GM03348 (cell line): ENCODE data around the gene RPAP3.
"Not testable (repeated sequence)": the region's sequence is repeated elsewhere in the genome, so short reads cannot be mapped to it uniquely, and the experiment has no call there.

Experiments used
- DNase-seq: peaks from one replicate; pipeline ENCODE4 v3.0.0; 2012; ENCODE audit warnings: low spot score

Gene RPAP3

GRCh38 chr12:47672068-47672467 is 33.8 kb downstream of the RPAP3 start:
- no peak for DNase-seq

GRCh38 chr12:47667935-47668334 is 37.9 kb downstream of the RPAP3 start:
- not testable (repeated sequence) for DNase-seq

GRCh38 chr12:47652521-47653234 is 53.2 kb downstream of the RPAP3 start:
- no peak for DNase-seq

GRCh38 chr12:47651368-47652254 is 54.2 kb downstream of the RPAP3 start:
- DNase-seq: peak; percentile 78

- no peak for DNase-seq
Measured at GRCh38 chr12:47650469-47650868, 55.4 kb downstream of the RPAP3 start.

GRCh38 chr12:47649381-47649780 is 56.4 kb downstream of the RPAP3 start:
- no peak for DNase-seq

GRCh38 chr12:47648056-47648579 is 57.7 kb downstream of the RPAP3 start:
- no peak for DNase-seq

- DNase-seq: not testable (repeated sequence)
Measured at GRCh38 chr12:47642310-47642709, 63.5 kb downstream of the RPAP3 start.

- DNase-seq: no peak
Measured at GRCh38 chr12:47636908-47637780, 68.7 kb downstream of the RPAP3 start.

GRCh38 chr12:47635770-47636169 is 70.1 kb downstream of the RPAP3 start:
- not testable (repeated sequence) for DNase-seq

- DNase-seq: no peak
Measured at GRCh38 chr12:47634127-47634526, 71.7 kb downstream of the RPAP3 start.

GRCh38 chr12:47621960-47622359 is 83.9 kb downstream of the RPAP3 start:
- no peak for DNase-seq

- DNase-seq: no peak
Measured at GRCh38 chr12:47617476-47617875, 88.4 kb downstream of the RPAP3 start.

- DNase-seq: no peak
Measured at GRCh38 chr12:47616440-47616839, 89.4 kb downstream of the RPAP3 start.

- DNase-seq: no peak
Measured at GRCh38 chr12:47615711-47616110, 90.1 kb downstream of the RPAP3 start.

- no peak for DNase-seq
Measured at GRCh38 chr12:47614521-47614920, 91.3 kb downstream of the RPAP3 start.

- no peak for DNase-seq
Measured at GRCh38 chr12:47612953-47613352, 92.9 kb downstream of the RPAP3 start.

- no peak for DNase-seq
Measured at GRCh38 chr12:47611906-47612305, 93.9 kb downstream of the RPAP3 start.
